ENCODE measurements around the gene AXIN2. TPM values are rescaled to one million over a fixed set of nuclear protein-coding genes. Genes with fewer than 3 reads are reported as not detected.

AXIN2 gene
- total RNA-seq, 1 donor from 2014 or later, result 88.7 TPM

DNA sequence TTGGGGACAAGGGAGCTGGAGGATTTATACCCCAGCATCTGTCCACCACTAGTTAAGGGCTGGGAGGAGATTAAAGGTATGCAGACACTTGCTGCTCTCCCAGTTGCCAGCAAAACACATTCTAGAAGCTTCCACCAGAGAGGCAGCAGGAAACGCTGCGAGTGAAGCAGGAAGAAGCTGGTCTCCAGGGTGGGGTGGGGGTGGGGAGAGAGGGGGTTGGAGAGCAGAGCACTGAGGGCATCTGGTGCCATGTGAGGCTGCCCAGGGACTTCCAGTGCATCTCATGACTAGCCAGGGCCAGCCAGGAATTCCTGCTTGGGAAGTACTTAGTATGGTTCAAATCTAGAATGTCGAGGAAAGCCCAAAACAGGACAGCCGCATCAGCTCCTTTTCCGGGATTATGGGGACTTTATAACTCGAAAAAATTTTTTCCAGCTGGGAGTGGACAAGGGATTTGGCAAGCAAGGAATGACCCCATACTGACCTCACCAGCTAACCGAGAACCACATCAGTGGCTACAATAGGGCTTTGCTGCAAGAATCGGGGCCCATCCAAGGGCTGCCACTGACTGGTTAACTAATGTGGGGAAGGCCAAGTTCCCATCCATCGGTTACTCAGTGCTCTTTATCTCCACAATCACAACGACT lies 26.2 kb upstream of the AXIN2 start:
- DNase-seq (ENCODE audit: low spot score in 2 of 2, unreplicated experiment in 2 of 2), result no peak
- H3K4me1 Mint-ChIP-seq, result peaks cover 30% of the 10 kb centered on the region
- H3K4me3 Mint-ChIP-seq, result no peak overlapping the region
- H3K36me3 Mint-ChIP-seq, result no peaks in the 10 kb centered on the region
- TF ChIP-seq, protein P1, sequence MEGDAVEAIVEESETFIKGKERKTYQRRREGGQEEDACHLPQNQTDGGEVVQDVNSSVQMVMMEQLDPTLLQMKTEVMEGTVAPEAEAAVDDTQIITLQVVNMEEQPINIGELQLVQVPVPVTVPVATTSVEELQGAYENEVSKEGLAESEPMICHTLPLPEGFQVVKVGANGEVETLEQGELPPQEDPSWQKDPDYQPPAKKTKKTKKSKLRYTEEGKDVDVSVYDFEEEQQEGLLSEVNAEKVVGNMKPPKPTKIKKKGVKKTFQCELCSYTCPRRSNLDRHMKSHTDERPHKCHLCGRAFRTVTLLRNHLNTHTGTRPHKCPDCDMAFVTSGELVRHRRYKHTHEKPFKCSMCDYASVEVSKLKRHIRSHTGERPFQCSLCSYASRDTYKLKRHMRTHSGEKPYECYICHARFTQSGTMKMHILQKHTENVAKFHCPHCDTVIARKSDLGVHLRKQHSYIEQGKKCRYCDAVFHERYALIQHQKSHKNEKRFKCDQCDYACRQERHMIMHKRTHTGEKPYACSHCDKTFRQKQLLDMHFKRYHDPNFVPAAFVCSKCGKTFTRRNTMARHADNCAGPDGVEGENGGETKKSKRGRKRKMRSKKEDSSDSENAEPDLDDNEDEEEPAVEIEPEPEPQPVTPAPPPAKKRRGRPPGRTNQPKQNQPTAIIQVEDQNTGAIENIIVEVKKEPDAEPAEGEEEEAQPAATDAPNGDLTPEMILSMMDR (IDR thresholded peaks at IDR 0.05; ENCODE audit: unreplicated experiment), result no peak
- H3K9me3 Mint-ChIP-seq, result no peaks in the 10 kb centered on the region
- H3K27me3 Mint-ChIP-seq (ENCODE audit: low read depth), result no peaks in the 10 kb centered on the region
- peak overlapping the region; percentile 77 for H3K27ac Mint-ChIP-seq

DNA sequence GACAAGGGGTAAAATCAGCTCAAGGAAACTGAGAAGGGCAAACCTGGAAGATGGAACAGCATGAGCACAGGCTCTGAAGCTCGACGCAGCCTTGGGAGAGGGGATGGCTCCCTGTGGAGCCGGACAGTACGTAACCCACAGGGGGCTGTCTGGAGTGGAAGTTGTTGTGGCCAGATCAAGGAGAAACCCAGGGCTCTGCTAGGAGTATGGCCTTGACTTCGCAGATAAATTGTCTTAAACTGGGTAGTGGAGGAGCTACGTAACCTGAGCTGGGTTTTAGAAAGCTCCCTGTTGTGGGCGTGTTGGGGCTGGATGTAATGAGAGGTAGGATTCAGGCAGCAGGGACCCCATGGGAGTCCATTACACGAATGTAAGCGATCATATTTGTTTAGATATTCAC lies 25.5 kb upstream of the AXIN2 start:
- Mint-ChIP-seq H3K27me3 (ENCODE audit: low read depth) (no peaks in the 10 kb centered on the region), H3K4me3 (no peak overlapping the region), H3K36me3 (no peaks in the 10 kb centered on the region), H3K9me3 (no peaks in the 10 kb centered on the region), H3K27ac (peak overlapping the region; percentile 62), H3K4me1 (peaks cover 26% of the 10 kb centered on the region)
- DNase-seq (ENCODE audit: low spot score in 2 of 2, unreplicated experiment in 2 of 2), result no peak
- TF ChIP-seq, protein P1 (IDR thresholded peaks at IDR 0.05; ENCODE audit: unreplicated experiment), result no peak

DNA sequence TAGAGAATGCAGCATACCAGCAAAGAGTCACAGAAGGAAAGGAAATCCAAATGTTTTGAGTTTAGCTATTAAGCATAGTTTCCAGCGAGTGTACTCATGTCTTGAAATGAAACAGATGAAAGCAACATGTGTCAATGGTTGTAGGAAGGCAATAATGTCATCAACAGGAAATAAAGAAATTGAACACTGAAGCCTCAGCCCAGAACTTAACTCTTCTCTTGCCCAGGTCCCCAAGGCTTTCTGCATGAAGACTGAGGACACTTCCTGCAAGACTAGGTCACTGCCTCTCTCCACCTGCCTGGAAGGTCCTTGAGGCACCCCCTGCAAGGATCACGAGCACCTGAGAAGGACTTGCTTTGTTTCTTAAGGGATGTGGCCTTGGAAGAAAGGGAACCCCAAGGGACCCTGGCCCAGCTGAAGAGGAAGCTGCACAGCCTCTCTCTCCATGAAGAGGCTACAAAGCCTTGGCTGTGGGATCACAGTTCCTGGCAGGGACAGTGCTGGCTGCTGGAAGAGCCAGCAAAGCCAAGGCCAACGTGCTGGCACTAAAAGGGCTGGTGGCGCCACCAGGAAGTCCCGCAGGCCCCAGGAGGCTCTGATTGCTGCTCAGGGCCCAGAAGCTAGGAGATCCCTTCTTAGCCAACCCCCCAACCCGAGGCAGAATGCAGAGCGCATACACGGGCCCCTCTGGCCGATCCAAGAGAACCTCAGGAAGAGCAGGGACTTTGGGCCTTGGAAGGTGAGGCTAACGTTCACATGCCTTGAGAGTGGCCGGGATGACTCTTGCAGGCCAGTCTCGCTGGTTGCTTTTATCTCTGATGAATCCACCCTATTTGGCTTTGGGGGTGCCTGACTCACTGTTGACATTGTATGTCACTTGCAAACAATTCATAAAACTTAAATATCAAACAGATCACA lies 23.4 kb upstream of the AXIN2 start:
- TF ChIP-seq, protein P1 (IDR thresholded peaks at IDR 0.05; ENCODE audit: unreplicated experiment), result no peak
- no peak overlapping the region for H3K4me3 Mint-ChIP-seq
- no peaks in the 10 kb centered on the region for H3K9me3 Mint-ChIP-seq
- peaks cover 26% of the 10 kb centered on the region for H3K4me1 Mint-ChIP-seq
- H3K27me3 Mint-ChIP-seq (ENCODE audit: low read depth), result no peaks in the 10 kb centered on the region
- DNase-seq (ENCODE audit: low spot score in 2 of 2, unreplicated experiment in 2 of 2), result no peak
- no peaks in the 10 kb centered on the region for H3K36me3 Mint-ChIP-seq
- no peak overlapping the region for H3K27ac Mint-ChIP-seq

DNA sequence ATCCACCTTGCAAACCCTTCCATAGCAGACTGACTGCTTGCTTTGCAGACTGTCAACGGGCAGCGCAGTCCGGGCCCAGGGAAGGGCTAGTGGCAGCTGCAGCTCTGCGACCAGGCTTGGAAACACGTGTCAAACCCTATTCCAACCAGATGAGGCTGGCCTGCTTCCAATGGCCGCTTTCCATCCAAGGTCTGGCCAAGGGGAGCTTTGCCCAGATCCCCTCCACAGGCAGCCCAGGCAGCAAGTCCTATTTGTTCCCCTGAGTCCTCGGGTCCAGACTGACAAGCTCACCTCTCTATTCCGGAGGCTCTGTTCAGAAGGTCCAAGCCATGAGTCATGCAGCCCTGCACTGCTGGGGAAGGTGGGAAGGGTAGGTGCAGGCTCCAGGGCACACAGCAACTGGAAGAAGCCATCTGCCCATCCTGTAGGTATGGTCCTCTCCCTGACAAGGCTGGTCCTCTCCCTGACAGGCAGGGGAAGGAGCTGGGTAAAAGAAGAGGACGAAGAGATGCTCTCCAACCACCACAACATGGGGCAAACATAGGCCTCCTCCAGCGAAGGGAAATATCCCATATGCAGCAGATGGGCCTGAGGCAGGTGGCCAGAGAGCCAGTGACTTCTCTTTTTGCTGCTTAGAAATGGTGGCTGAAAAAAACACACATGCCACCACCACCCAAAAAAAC lies 22.6 kb upstream of the AXIN2 start:
- no peaks in the 10 kb centered on the region for H3K36me3 Mint-ChIP-seq
- H3K27me3 Mint-ChIP-seq (ENCODE audit: low read depth), result no peaks in the 10 kb centered on the region
- H3K9me3 Mint-ChIP-seq, result no peaks in the 10 kb centered on the region
- H3K4me3 Mint-ChIP-seq, result no peak overlapping the region
- no peak overlapping the region for H3K27ac Mint-ChIP-seq
- no peak for DNase-seq (ENCODE audit: low spot score in 2 of 2, unreplicated experiment in 2 of 2)
- H3K4me1 Mint-ChIP-seq, result peaks cover 25% of the 10 kb centered on the region
- TF ChIP-seq, protein P1 (IDR thresholded peaks at IDR 0.05; ENCODE audit: unreplicated experiment), result no peak

DNA sequence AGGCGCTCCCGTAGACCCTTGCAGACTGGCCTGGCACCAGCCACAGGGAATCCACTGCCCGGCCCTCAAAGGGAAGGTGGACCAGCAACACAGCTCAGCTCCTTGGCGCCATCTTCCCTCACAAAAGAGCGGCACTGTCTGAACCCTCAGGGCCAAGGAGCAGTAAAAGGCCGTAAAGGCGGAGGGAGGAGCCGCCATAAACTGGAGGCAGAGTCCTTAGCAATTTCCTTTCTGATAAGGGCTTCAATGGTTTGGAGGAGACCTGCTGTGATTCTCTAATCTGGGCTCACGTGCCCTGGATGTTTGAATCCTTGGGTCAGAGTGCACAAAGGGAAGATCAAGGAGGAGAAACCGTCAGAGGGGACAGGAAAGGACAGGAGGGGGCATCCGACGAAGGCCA lies 15.5 kb upstream of the AXIN2 start:
- H3K4me1 Mint-ChIP-seq, result peaks cover 9% of the 10 kb centered on the region
- no peak overlapping the region for H3K4me3 Mint-ChIP-seq
- H3K9me3 Mint-ChIP-seq, result no peaks in the 10 kb centered on the region
- H3K27ac Mint-ChIP-seq, result no peak overlapping the region
- peaks cover 5% of the 10 kb centered on the region for H3K27me3 Mint-ChIP-seq (ENCODE audit: low read depth)
- TF ChIP-seq, protein P1 (IDR thresholded peaks at IDR 0.05; ENCODE audit: unreplicated experiment), result no peak
- no peaks in the 10 kb centered on the region for H3K36me3 Mint-ChIP-seq
- DNase-seq (ENCODE audit: low spot score in 2 of 2, unreplicated experiment in 2 of 2), result no peak
